ENCODE data around the gene ZNF275.

Gene ZNF275

GRCh38 chrX:153366878-153367538, 33.1 kb downstream of the ZNF275 start:
- H3K4me1 ChIP-seq (ENCODE audit: insufficient read depth, low read length), result no peaks in the 10 kb centered on the region
- H3K36me3 ChIP-seq (ENCODE audit: insufficient read depth, low read depth, low read length), result no peaks in the 10 kb centered on the region
- H3K4me3 ChIP-seq (ENCODE audit: low read length), result no peak overlapping the region
- H3K27me3 ChIP-seq (ENCODE audit: insufficient read depth, low read length), result no peaks in the 10 kb centered on the region
- no peaks in the 10 kb centered on the region for H3K9me3 ChIP-seq (ENCODE audit: insufficient read depth, low read depth, low read length)
- H3K27ac ChIP-seq (ENCODE audit: low read length), result no peak overlapping the region
- no peak overlapping the region for H3K9ac ChIP-seq (ENCODE audit: low read depth, low read length)

- Histone ChIP-seq H3K27me3 (ENCODE audit: insufficient read depth, low read length) (no peaks in the 10 kb centered on the region), H3K9ac (ENCODE audit: low read depth, low read length) (no peak overlapping the region), H3K4me3 (ENCODE audit: low read length) (no peak overlapping the region), H3K27ac (ENCODE audit: low read length) (no peak overlapping the region), H3K36me3 (ENCODE audit: insufficient read depth, low read depth, low read length) (no peaks in the 10 kb centered on the region), H3K4me1 (ENCODE audit: insufficient read depth, low read length) (no peaks in the 10 kb centered on the region), H3K9me3 (ENCODE audit: insufficient read depth, low read depth, low read length) (no peaks in the 10 kb centered on the region)
Measured at GRCh38 chrX:153370293-153371055, 36.5 kb downstream of the ZNF275 start.

- Histone ChIP-seq H3K27ac (ENCODE audit: low read length) (no peak overlapping the region), H3K4me3 (ENCODE audit: low read length) (no peak overlapping the region), H3K4me1 (ENCODE audit: insufficient read depth, low read length) (no peaks in the 10 kb centered on the region), H3K9me3 (ENCODE audit: insufficient read depth, low read depth, low read length) (no peaks in the 10 kb centered on the region), H3K27me3 (ENCODE audit: insufficient read depth, low read length) (no peaks in the 10 kb centered on the region), H3K36me3 (ENCODE audit: insufficient read depth, low read depth, low read length) (no peaks in the 10 kb centered on the region), H3K9ac (ENCODE audit: low read depth, low read length) (no peak overlapping the region)
Measured at GRCh38 chrX:153371256-153371655, 37.3 kb downstream of the ZNF275 start.

- Histone ChIP-seq H3K27ac (ENCODE audit: low read length) (no peak overlapping the region), H3K27me3 (ENCODE audit: insufficient read depth, low read length) (no peaks in the 10 kb centered on the region), H3K9ac (ENCODE audit: low read depth, low read length) (no peak overlapping the region), H3K4me3 (ENCODE audit: low read length) (no peak overlapping the region), H3K9me3 (ENCODE audit: insufficient read depth, low read depth, low read length) (no peaks in the 10 kb centered on the region), H3K36me3 (ENCODE audit: insufficient read depth, low read depth, low read length) (no peaks in the 10 kb centered on the region), H3K4me1 (ENCODE audit: insufficient read depth, low read length) (no peaks in the 10 kb centered on the region)
Measured at GRCh38 chrX:153372949-153373348, 39.0 kb downstream of the ZNF275 start.

- H3K36me3 ChIP-seq (ENCODE audit: insufficient read depth, low read depth, low read length), result no peaks in the 10 kb centered on the region
- H3K9me3 ChIP-seq (ENCODE audit: insufficient read depth, low read depth, low read length), result no peaks in the 10 kb centered on the region
- H3K27ac ChIP-seq (ENCODE audit: low read length), result no peak overlapping the region
- H3K4me3 ChIP-seq (ENCODE audit: low read length), result no peak overlapping the region
- no peak overlapping the region for H3K9ac ChIP-seq (ENCODE audit: low read depth, low read length)
- H3K4me1 ChIP-seq (ENCODE audit: insufficient read depth, low read length), result no peaks in the 10 kb centered on the region
- H3K27me3 ChIP-seq (ENCODE audit: insufficient read depth, low read length), result no peaks in the 10 kb centered on the region
Measured at GRCh38 chrX:153374426-153374825, 40.5 kb downstream of the ZNF275 start.

GRCh38 chrX:153375571-153375970, 41.6 kb downstream of the ZNF275 start:
- Histone ChIP-seq H3K9me3 (ENCODE audit: insufficient read depth, low read depth, low read length) (no peaks in the 10 kb centered on the region), H3K4me3 (ENCODE audit: low read length) (no peak overlapping the region), H3K9ac (ENCODE audit: low read depth, low read length) (no peak overlapping the region), H3K27me3 (ENCODE audit: insufficient read depth, low read length) (no peaks in the 10 kb centered on the region), H3K27ac (ENCODE audit: low read length) (no peak overlapping the region), H3K4me1 (ENCODE audit: insufficient read depth, low read length) (no peaks in the 10 kb centered on the region), H3K36me3 (ENCODE audit: insufficient read depth, low read depth, low read length) (no peaks in the 10 kb centered on the region)

GRCh38 chrX:153377727-153378126, 43.8 kb downstream of the ZNF275 start:
- H3K9me3 ChIP-seq (ENCODE audit: insufficient read depth, low read depth, low read length), result no peaks in the 10 kb centered on the region
- no peaks in the 10 kb centered on the region for H3K36me3 ChIP-seq (ENCODE audit: insufficient read depth, low read depth, low read length)
- no peaks in the 10 kb centered on the region for H3K27me3 ChIP-seq (ENCODE audit: insufficient read depth, low read length)
- H3K4me1 ChIP-seq (ENCODE audit: insufficient read depth, low read length), result no peaks in the 10 kb centered on the region
- no peak overlapping the region for H3K9ac ChIP-seq (ENCODE audit: low read depth, low read length)
- no peak overlapping the region for H3K27ac ChIP-seq (ENCODE audit: low read length)
- no peak overlapping the region for H3K4me3 ChIP-seq (ENCODE audit: low read length)

- Histone ChIP-seq H3K27me3 (ENCODE audit: insufficient read depth, low read length) (no peaks in the 10 kb centered on the region), H3K4me3 (ENCODE audit: low read length) (no peak overlapping the region), H3K4me1 (ENCODE audit: insufficient read depth, low read length) (no peaks in the 10 kb centered on the region), H3K36me3 (ENCODE audit: insufficient read depth, low read depth, low read length) (no peaks in the 10 kb centered on the region), H3K9ac (ENCODE audit: low read depth, low read length) (no peak overlapping the region), H3K27ac (ENCODE audit: low read length) (no peak overlapping the region), H3K9me3 (ENCODE audit: insufficient read depth, low read depth, low read length) (no peaks in the 10 kb centered on the region)
Measured at GRCh38 chrX:153378607-153379006, 44.7 kb downstream of the ZNF275 start.

- Histone ChIP-seq H3K4me1 (ENCODE audit: insufficient read depth, low read length) (no peaks in the 10 kb centered on the region), H3K9me3 (ENCODE audit: insufficient read depth, low read depth, low read length) (no peaks in the 10 kb centered on the region)
Measured at GRCh38 chrX:153379508-153379907, 45.6 kb downstream of the ZNF275 start.

GRCh38 chrX:153379971-153380581, 46.1 kb downstream of the ZNF275 start:
- H3K36me3 ChIP-seq (ENCODE audit: insufficient read depth, low read depth, low read length), result no peaks in the 10 kb centered on the region
- no peak overlapping the region for H3K27ac ChIP-seq (ENCODE audit: low read length)
- no peaks in the 10 kb centered on the region for H3K4me1 ChIP-seq (ENCODE audit: insufficient read depth, low read length)
- H3K4me3 ChIP-seq (ENCODE audit: low read length), result no peak overlapping the region
- no peak overlapping the region for H3K9ac ChIP-seq (ENCODE audit: low read depth, low read length)
- H3K9me3 ChIP-seq (ENCODE audit: insufficient read depth, low read depth, low read length), result no peaks in the 10 kb centered on the region
- H3K27me3 ChIP-seq (ENCODE audit: insufficient read depth, low read length), result no peaks in the 10 kb centered on the region

More at GRCh38 chrX:153379508-153379907, 45.6 kb downstream of the ZNF275 start:
- Histone ChIP-seq H3K27me3 (ENCODE audit: insufficient read depth, low read length) (no peaks in the 10 kb centered on the region), H3K9ac (ENCODE audit: low read depth, low read length) (no peak overlapping the region), H3K36me3 (ENCODE audit: insufficient read depth, low read depth, low read length) (no peaks in the 10 kb centered on the region), H3K4me3 (ENCODE audit: low read length) (no peak overlapping the region), H3K27ac (ENCODE audit: low read length) (no peak overlapping the region)

- Histone ChIP-seq H3K27me3 (ENCODE audit: insufficient read depth, low read length) (no peaks in the 10 kb centered on the region), H3K27ac (ENCODE audit: low read length) (no peak overlapping the region), H3K36me3 (ENCODE audit: insufficient read depth, low read depth, low read length) (no peaks in the 10 kb centered on the region), H3K9ac (ENCODE audit: low read depth, low read length) (no peak overlapping the region), H3K4me3 (ENCODE audit: low read length) (no peak overlapping the region), H3K4me1 (ENCODE audit: insufficient read depth, low read length) (no peaks in the 10 kb centered on the region), H3K9me3 (ENCODE audit: insufficient read depth, low read depth, low read length) (no peaks in the 10 kb centered on the region)
Measured at GRCh38 chrX:153380691-153381090, 46.7 kb downstream of the ZNF275 start.

All from iPS-20b (cell line).